ENCODE results near the gene PCGF3.

DNA sequence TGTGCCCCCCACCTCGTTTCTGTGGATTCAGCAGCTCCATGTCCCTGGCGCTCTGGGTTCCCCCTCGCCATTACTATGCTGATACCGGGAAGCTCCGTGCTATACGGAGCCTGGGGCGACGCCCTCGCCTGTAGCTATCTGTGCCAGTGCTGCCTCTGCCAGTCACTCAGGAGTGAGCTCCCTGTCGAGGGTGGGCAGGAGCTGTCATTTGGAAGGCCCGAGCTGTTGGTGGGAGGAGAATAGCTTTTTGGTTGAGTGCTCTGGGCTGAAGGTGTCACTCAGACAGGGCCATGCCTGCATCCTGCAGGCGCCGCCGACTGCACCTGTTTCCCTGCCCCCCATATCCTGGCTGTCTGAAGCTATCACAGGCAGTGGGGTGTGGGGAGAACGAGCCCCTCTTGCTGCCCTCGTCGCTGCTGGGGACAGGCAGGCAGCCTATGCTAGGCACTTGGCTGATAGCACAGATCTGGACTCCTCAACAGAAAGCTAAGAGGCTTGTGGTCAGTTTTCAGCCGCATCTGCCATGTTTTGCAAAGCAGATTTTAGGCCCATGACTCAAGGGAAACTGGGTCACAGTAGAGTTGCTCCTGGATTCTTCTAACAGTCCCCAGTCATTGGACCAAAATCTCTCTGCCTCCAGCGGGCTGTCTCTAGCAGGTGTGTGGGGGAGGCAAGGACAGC is 88.4 kb downstream of the PCGF3 start:
- TF ChIP-seq POLR2A (IDR thresholded peaks at IDR 0.05; ENCODE audit: low read length) (no peak), GATA1 (IDR thresholded peaks at IDR 0.05; ENCODE audit: low read depth, low read length) (no peak)

Measured in erythroblast (primary cell).